ENCODE results near the gene IMMP2L. TPM values are rescaled to one million over a fixed set of nuclear protein-coding genes. Genes with fewer than 3 reads are reported as not detected.
"Not testable (repeated sequence)": the region's sequence is repeated elsewhere in the genome, so short reads cannot be mapped to it uniquely, and the experiment has no call there.

Gene IMMP2L
- total RNA-seq, 1 donor from 2014 or later, result 31.9 TPM

DNA sequence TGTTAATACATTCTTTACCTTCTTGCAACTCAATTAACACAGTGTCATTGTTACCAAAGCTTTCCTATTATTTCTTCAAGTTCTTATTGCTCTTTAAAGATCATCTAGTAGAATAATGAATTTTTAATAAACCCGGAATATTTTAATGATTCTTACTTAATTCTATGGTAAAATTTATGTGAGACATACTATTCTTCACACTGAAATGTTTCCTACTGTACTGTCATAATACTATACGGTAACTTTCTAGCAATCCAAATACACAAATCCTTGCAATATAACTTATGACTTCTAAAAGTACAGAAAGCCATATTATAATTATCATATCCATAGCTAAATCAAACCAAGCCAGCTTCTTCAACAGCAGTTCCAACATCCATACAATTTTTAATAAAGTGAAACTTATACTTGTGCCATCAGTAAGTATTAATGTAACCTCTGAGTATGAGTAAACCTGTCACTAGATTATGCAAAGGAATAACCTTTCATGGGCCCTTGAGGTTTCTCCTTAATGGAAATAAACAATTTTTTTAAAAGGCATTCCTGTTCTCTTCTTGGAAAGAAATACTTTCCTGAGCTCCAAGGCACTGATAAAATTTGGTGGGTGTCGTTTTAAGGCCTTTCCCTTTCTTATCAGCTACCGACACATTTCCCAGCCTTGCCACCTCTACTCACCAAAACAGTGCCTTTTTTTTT lies 87.4 kb downstream of the IMMP2L start:
- ATAC-seq (ENCODE audit: low read depth) (no peak), DNase-seq (no peak)
- TF ChIP-seq, protein P1, sequence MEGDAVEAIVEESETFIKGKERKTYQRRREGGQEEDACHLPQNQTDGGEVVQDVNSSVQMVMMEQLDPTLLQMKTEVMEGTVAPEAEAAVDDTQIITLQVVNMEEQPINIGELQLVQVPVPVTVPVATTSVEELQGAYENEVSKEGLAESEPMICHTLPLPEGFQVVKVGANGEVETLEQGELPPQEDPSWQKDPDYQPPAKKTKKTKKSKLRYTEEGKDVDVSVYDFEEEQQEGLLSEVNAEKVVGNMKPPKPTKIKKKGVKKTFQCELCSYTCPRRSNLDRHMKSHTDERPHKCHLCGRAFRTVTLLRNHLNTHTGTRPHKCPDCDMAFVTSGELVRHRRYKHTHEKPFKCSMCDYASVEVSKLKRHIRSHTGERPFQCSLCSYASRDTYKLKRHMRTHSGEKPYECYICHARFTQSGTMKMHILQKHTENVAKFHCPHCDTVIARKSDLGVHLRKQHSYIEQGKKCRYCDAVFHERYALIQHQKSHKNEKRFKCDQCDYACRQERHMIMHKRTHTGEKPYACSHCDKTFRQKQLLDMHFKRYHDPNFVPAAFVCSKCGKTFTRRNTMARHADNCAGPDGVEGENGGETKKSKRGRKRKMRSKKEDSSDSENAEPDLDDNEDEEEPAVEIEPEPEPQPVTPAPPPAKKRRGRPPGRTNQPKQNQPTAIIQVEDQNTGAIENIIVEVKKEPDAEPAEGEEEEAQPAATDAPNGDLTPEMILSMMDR (IDR thresholded peaks at IDR 0.05), result no peak
- ChIA-PET POLR2A (no interaction called here), CTCF (no interaction called here)
- H3K36me3 Mint-ChIP-seq (ENCODE audit: low read depth), result peaks cover 15% of the 10 kb centered on the region
- no peaks in the 10 kb centered on the region for H3K27me3 Mint-ChIP-seq
- H3K4me1 Mint-ChIP-seq, result no peaks in the 10 kb centered on the region
- intact Hi-C loops (cut with micrococcal nuclease), result no loop called here
- H3K4me3 Mint-ChIP-seq, result no peak overlapping the region
- H3K9me3 Mint-ChIP-seq, result peaks cover 7% of the 10 kb centered on the region
- H3K27ac Mint-ChIP-seq, result no peak overlapping the region

DNA sequence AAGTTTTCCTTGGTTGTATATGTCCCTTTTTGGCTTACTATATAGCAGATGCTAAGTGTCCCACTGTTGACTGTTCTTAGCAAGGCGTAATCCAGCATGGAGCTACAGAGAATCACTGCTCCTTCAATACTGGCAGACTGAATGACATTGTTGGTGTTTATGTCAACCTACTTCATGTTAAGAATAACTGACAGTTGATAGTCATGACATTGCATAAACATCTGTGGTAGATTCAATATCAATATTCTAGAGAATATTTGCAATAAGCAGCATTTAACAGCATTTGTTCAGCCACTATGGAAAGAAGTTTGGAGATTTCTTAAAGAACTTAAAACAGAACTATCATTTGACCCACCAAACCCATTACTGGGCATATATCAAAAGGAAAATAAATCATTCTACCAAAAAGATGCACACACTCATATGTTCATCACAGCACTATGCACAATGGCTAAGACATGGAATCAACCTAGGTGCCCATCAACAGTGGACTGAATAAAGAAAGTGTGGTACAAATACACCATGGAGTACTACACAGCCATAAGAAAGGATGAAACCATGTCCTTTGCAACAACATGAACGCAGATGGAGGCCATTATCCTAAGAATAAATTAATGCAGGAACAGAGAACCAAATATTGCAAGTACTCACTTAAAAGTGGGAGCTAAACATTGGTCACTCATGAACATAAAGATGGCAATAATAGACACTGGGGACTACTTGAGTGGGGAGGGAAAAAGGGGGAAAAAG lies 88.7 kb downstream of the IMMP2L start:
- ATAC-seq (ENCODE audit: low read depth) (no peak), DNase-seq (no peak)
- Mint-ChIP-seq H3K4me3 (no peak overlapping the region), H3K27ac (no peak overlapping the region), H3K9me3 (peaks cover 7% of the 10 kb centered on the region), H3K4me1 (no peaks in the 10 kb centered on the region), H3K36me3 (ENCODE audit: low read depth) (peaks cover 20% of the 10 kb centered on the region), H3K27me3 (no peaks in the 10 kb centered on the region)
- CTCF ChIA-PET, result no interaction called here
- POLR2A ChIA-PET, result no interaction called here
- intact Hi-C loops (cut with micrococcal nuclease), result no loop called here
- TF ChIP-seq, protein P1 (IDR thresholded peaks at IDR 0.05), result no peak

DNA sequence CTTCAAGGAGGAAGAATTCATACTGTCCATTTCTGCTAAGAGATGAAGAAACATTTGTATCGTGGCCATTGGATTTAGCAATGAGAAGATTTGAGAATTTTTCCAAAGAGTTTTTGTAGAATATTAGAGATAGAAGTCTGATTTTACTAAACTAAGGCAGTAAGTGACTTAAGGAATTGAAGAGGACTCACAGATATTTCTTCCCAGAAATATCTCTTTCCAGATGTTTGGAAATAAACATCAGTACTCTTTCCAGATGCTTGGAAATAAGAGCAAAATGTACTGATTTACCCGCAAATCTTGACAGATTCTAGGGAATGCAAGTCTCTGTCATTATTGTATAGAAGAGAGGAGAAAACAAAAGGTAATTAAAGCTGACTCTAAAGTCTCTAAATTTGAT lies 91.3 kb downstream of the IMMP2L start:
- H3K27ac Mint-ChIP-seq, result no peak overlapping the region
- TF ChIP-seq, protein P1 (IDR thresholded peaks at IDR 0.05), result no peak
- no peaks in the 10 kb centered on the region for H3K4me1 Mint-ChIP-seq
- H3K4me3 Mint-ChIP-seq, result no peak overlapping the region
- ChIA-PET POLR2A (no interaction called here), CTCF (no interaction called here)
- H3K9me3 Mint-ChIP-seq, result peaks cover 5% of the 10 kb centered on the region
- no peaks in the 10 kb centered on the region for H3K27me3 Mint-ChIP-seq
- peaks cover 24% of the 10 kb centered on the region for H3K36me3 Mint-ChIP-seq (ENCODE audit: low read depth)
- DNase-seq (no peak), ATAC-seq (ENCODE audit: low read depth) (no peak)
- intact Hi-C loops (cut with micrococcal nuclease), result no loop called here

DNA sequence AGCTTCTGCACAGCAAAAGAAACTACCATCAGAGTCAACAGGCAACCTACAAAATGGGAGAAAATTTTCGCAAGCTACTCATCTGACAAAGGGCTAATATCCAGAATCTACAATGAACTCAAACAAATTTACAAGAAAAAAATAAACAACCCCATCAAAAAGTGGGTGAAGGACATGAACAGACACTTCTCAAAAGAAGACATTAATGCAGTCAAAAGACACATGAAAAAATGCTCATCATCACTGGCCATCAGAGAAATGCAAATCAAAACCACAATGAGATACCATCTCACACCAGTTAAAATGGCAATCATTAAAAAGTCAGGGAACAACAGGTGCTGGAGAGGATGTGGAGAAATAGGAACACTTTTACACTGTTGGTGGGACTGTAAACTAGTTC lies 92.4 kb downstream of the IMMP2L start:
- ATAC-seq (ENCODE audit: low read depth); H3K4me3 Mint-ChIP-seq; H3K4me1 Mint-ChIP-seq; H3K27ac Mint-ChIP-seq; H3K9me3 Mint-ChIP-seq; DNase-seq; CTCF ChIA-PET; intact Hi-C loops (cut with micrococcal nuclease); POLR2A ChIA-PET; H3K27me3 Mint-ChIP-seq: not testable (repeated sequence)
- H3K36me3 Mint-ChIP-seq (ENCODE audit: low read depth), result peaks cover 24% of the 10 kb centered on the region

DNA sequence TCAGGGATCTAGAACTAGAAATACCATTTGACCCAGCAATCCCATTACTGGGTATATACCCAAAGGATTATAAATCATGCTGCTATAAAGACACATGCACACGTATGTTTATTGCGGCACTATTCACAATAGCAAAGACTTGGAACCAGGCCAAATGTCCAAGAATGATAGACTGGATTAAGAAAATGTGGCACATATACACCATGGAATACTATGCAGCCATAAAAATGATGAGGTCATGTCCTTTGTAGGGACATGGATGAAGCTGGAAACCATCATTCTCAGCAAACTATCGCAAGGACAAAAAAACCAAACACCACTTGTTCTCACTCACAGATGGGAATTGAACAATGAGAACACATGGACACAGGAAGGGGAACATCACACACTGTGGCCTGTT lies 96.5 kb downstream of the IMMP2L start:
- H3K36me3 Mint-ChIP-seq (ENCODE audit: low read depth), result peaks cover 13% of the 10 kb centered on the region
- intact Hi-C loops (cut with micrococcal nuclease); POLR2A ChIA-PET; H3K4me3 Mint-ChIP-seq; H3K9me3 Mint-ChIP-seq; H3K4me1 Mint-ChIP-seq; H3K27ac Mint-ChIP-seq; ATAC-seq (ENCODE audit: low read depth); H3K27me3 Mint-ChIP-seq; CTCF ChIA-PET; DNase-seq: not testable (repeated sequence)

DNA sequence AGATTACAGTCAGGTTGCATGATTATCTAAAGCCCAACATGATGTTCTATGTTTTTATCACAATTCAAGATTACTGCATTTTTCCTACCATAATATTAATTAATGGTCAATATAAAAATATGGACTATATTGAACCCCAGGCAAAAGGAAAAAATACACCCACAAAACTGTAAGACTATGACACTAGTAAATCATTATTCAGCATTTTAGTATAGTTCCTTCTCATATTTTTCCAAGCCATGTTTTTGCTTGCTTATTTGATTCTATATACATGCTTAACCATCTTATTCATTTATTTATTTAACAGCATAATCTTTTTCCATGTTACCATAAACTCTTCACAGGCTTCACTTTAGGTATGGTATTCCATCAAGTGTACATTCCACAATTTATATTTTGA lies 101.6 kb downstream of the IMMP2L start:
- H3K36me3 Mint-ChIP-seq (ENCODE audit: low read depth), result no peaks in the 10 kb centered on the region
- no peaks in the 10 kb centered on the region for H3K9me3 Mint-ChIP-seq
- no peak overlapping the region for H3K27ac Mint-ChIP-seq
- TF ChIP-seq, protein P1 (IDR thresholded peaks at IDR 0.05), result no peak
- no peak for DNase-seq
- H3K4me1 Mint-ChIP-seq, result no peaks in the 10 kb centered on the region
- ATAC-seq (ENCODE audit: low read depth), result no peak
- intact Hi-C loops (cut with micrococcal nuclease), result no loop called here
- no peak overlapping the region for H3K4me3 Mint-ChIP-seq
- POLR2A ChIA-PET, result no interaction called here
- H3K27me3 Mint-ChIP-seq, result no peaks in the 10 kb centered on the region
- CTCF ChIA-PET, result no interaction called here
